ENCODE measurements around the gene ZBTB20. TPM values are rescaled to one million over a fixed set of nuclear protein-coding genes. Genes with fewer than 3 reads are reported as not detected.

Gene ZBTB20
- total RNA-seq, 1 experiment from 2014 or later: 1.6 TPM

GRCh38 chr3:114420072-114420471, 727.0 kb downstream of the ZBTB20 start:
- Histone ChIP-seq H3K4me2 (ENCODE audit: low read depth, low read length, poor library complexity, severe bottlenecking) (no peak overlapping the region), H3K4me3 (ENCODE audit: low read length) (no peak overlapping the region), H3K9ac (ENCODE audit: low read length) (no peak overlapping the region), H3K36me3 (ENCODE audit: insufficient read depth, low read length) (no peaks in the 10 kb centered on the region), H3K9me3 (ENCODE audit: low read length) (no peaks in the 10 kb centered on the region), H2AFZ (ENCODE audit: low read length) (no peak overlapping the region), H3K4me1 (ENCODE audit: low read length) (no peaks in the 10 kb centered on the region; the same call in 1 of the 2 replicates), H3K27ac (ENCODE audit: low read length) (no peak overlapping the region), H3K27me3 (ENCODE audit: low read length) (no peaks in the 10 kb centered on the region), H3K79me2 (ENCODE audit: low read length) (no peaks in the 10 kb centered on the region), H4K20me1 (ENCODE audit: insufficient read depth, low read depth, low read length) (no peaks in the 10 kb centered on the region), H3K9me2 (replicated peaks; ENCODE audit: insufficient read depth, low read length) (no peaks in the 10 kb centered on the region)
- no peak for DNase-seq

- Histone ChIP-seq H4K20me1 (ENCODE audit: insufficient read depth, low read depth, low read length) (no peaks in the 10 kb centered on the region), H3K9me3 (ENCODE audit: low read length) (no peaks in the 10 kb centered on the region), H2AFZ (ENCODE audit: low read length) (no peak overlapping the region), H3K27ac (ENCODE audit: low read length) (no peak overlapping the region), H3K4me2 (ENCODE audit: low read depth, low read length, poor library complexity, severe bottlenecking) (no peak overlapping the region), H3K4me1 (ENCODE audit: low read length) (no peaks in the 10 kb centered on the region; the same call in 1 of the 2 replicates), H3K79me2 (ENCODE audit: low read length) (no peaks in the 10 kb centered on the region), H3K27me3 (ENCODE audit: low read length) (no peaks in the 10 kb centered on the region), H3K4me3 (ENCODE audit: low read length) (no peak overlapping the region), H3K9ac (ENCODE audit: low read length) (no peak overlapping the region), H3K36me3 (ENCODE audit: insufficient read depth, low read length) (no peaks in the 10 kb centered on the region), H3K9me2 (replicated peaks; ENCODE audit: insufficient read depth, low read length) (no peaks in the 10 kb centered on the region)
- DNase-seq: peak; percentile 83
Measured at GRCh38 chr3:114418724-114419543, 728.2 kb downstream of the ZBTB20 start.

- DNase-seq: no peak
- H3K9me2 ChIP-seq (replicated peaks; ENCODE audit: insufficient read depth, low read length): no peaks in the 10 kb centered on the region
- no peaks in the 10 kb centered on the region for H3K9me3 ChIP-seq (ENCODE audit: low read length)
- H3K27ac ChIP-seq (ENCODE audit: low read length): no peak overlapping the region
- no peak overlapping the region for H3K4me3 ChIP-seq (ENCODE audit: low read length)
- H3K36me3 ChIP-seq (ENCODE audit: insufficient read depth, low read length): no peaks in the 10 kb centered on the region
- no peaks in the 10 kb centered on the region for H3K27me3 ChIP-seq (ENCODE audit: low read length)
- H3K9ac ChIP-seq (ENCODE audit: low read length): no peak overlapping the region
- no peak overlapping the region for H3K4me2 ChIP-seq (ENCODE audit: low read depth, low read length, poor library complexity, severe bottlenecking)
- H3K4me1 ChIP-seq (ENCODE audit: low read length): no peaks in the 10 kb centered on the region; the same call in 1 of the 2 replicates
- H4K20me1 ChIP-seq (ENCODE audit: insufficient read depth, low read depth, low read length): no peaks in the 10 kb centered on the region
- H3K79me2 ChIP-seq (ENCODE audit: low read length): no peaks in the 10 kb centered on the region
- no peak overlapping the region for H2AFZ ChIP-seq (ENCODE audit: low read length)
Measured at GRCh38 chr3:114418107-114418506, 729.0 kb downstream of the ZBTB20 start.

- Histone ChIP-seq H3K9me3 (ENCODE audit: low read length) (no peaks in the 10 kb centered on the region), H3K36me3 (ENCODE audit: insufficient read depth, low read length) (no peaks in the 10 kb centered on the region), H3K27me3 (ENCODE audit: low read length) (no peaks in the 10 kb centered on the region), H2AFZ (ENCODE audit: low read length) (no peak overlapping the region), H3K9me2 (replicated peaks; ENCODE audit: insufficient read depth, low read length) (no peaks in the 10 kb centered on the region), H3K79me2 (ENCODE audit: low read length) (no peaks in the 10 kb centered on the region), H3K4me3 (ENCODE audit: low read length) (no peak overlapping the region), H3K27ac (ENCODE audit: low read length) (no peak overlapping the region), H3K4me2 (ENCODE audit: low read depth, low read length, poor library complexity, severe bottlenecking) (no peak overlapping the region), H4K20me1 (ENCODE audit: insufficient read depth, low read depth, low read length) (no peaks in the 10 kb centered on the region), H3K9ac (ENCODE audit: low read length) (no peak overlapping the region), H3K4me1 (ENCODE audit: low read length) (no peaks in the 10 kb centered on the region; the same call in 1 of the 2 replicates)
- DNase-seq: no peak
Measured at GRCh38 chr3:114417675-114418074, 729.4 kb downstream of the ZBTB20 start.

GRCh38 chr3:114417265-114417664, 729.8 kb downstream of the ZBTB20 start:
- Histone ChIP-seq H3K27ac (ENCODE audit: low read length) (no peak overlapping the region), H3K9me2 (replicated peaks; ENCODE audit: insufficient read depth, low read length) (no peaks in the 10 kb centered on the region), H3K4me1 (ENCODE audit: low read length) (no peaks in the 10 kb centered on the region; the same call in 1 of the 2 replicates), H3K4me2 (ENCODE audit: low read depth, low read length, poor library complexity, severe bottlenecking) (no peak overlapping the region), H3K79me2 (ENCODE audit: low read length) (no peaks in the 10 kb centered on the region), H3K9ac (ENCODE audit: low read length) (no peak overlapping the region), H3K36me3 (ENCODE audit: insufficient read depth, low read length) (no peaks in the 10 kb centered on the region), H3K27me3 (ENCODE audit: low read length) (no peaks in the 10 kb centered on the region), H2AFZ (ENCODE audit: low read length) (no peak overlapping the region), H3K9me3 (ENCODE audit: low read length) (no peaks in the 10 kb centered on the region), H4K20me1 (ENCODE audit: insufficient read depth, low read depth, low read length) (no peaks in the 10 kb centered on the region), H3K4me3 (ENCODE audit: low read length) (no peak overlapping the region)
- no peak for DNase-seq

- no peak overlapping the region for H3K4me3 ChIP-seq (ENCODE audit: low read length)
- DNase-seq: no peak
Measured at GRCh38 chr3:114411811-114412803, 735.0 kb downstream of the ZBTB20 start.

GRCh38 chr3:114411190-114411668, 735.9 kb downstream of the ZBTB20 start:
- Histone ChIP-seq H4K20me1 (ENCODE audit: insufficient read depth, low read depth, low read length) (no peaks in the 10 kb centered on the region), H3K27ac (ENCODE audit: low read length) (no peak overlapping the region), H3K36me3 (ENCODE audit: insufficient read depth, low read length) (no peaks in the 10 kb centered on the region), H3K9ac (ENCODE audit: low read length) (no peak overlapping the region), H2AFZ (ENCODE audit: low read length) (no peak overlapping the region), H3K9me2 (replicated peaks; ENCODE audit: insufficient read depth, low read length) (no peaks in the 10 kb centered on the region), H3K9me3 (ENCODE audit: low read length) (no peaks in the 10 kb centered on the region), H3K4me2 (ENCODE audit: low read depth, low read length, poor library complexity, severe bottlenecking) (no peak overlapping the region), H3K27me3 (ENCODE audit: low read length) (no peaks in the 10 kb centered on the region), H3K79me2 (ENCODE audit: low read length) (no peaks in the 10 kb centered on the region), H3K4me1 (ENCODE audit: low read length) (peaks cover 2% of the 10 kb centered on the region; the same call in 1 of the 2 replicates), H3K4me3 (ENCODE audit: low read length) (no peak overlapping the region)
- no peak for DNase-seq

More at GRCh38 chr3:114411811-114412803, 735.0 kb downstream of the ZBTB20 start:
- Histone ChIP-seq H3K79me2 (ENCODE audit: low read length) (no peaks in the 10 kb centered on the region), H4K20me1 (ENCODE audit: insufficient read depth, low read depth, low read length) (no peaks in the 10 kb centered on the region), H3K27ac (ENCODE audit: low read length) (no peak overlapping the region), H3K9me3 (ENCODE audit: low read length) (no peaks in the 10 kb centered on the region), H3K36me3 (ENCODE audit: insufficient read depth, low read length) (no peaks in the 10 kb centered on the region), H3K4me2 (ENCODE audit: low read depth, low read length, poor library complexity, severe bottlenecking) (no peak overlapping the region), H3K4me1 (ENCODE audit: low read length) (peaks cover 2% of the 10 kb centered on the region; the same call in 1 of the 2 replicates), H3K9ac (ENCODE audit: low read length) (no peak overlapping the region), H3K9me2 (replicated peaks; ENCODE audit: insufficient read depth, low read length) (no peaks in the 10 kb centered on the region), H3K27me3 (ENCODE audit: low read length) (no peaks in the 10 kb centered on the region), H2AFZ (ENCODE audit: low read length) (no peak overlapping the region)

Data from Karpas-422 (cell line).